SK-N-MC (cell line): Measurements from ENCODE around the gene ARNT2.

Experiments
- DNase-seq: peaks from one replicate; pipeline ENCODE4 v3.0.0-alpha.2; 2011; ENCODE audit warnings: low read depth, low spot score
- H3K27ac ChIP-seq: fragments of 200-600 bp; sonication (generic); 2 replicates; pipeline ENCODE4 v1.5.1; 2016; ENCODE audit warnings: mixed run types
- H3K36me3 ChIP-seq: fragments of 200-600 bp; sonication (generic); 2 replicates; pipeline ENCODE4 v1.6.1; 2017; ENCODE audit warnings: antibody characterized with exemption, low read length, mixed read lengths; ENCODE audit not compliant: insufficient read depth
- H3K4me3 ChIP-seq: fragments of 200-600 bp; sonication (generic); 2 replicates; pipeline ENCODE4 v1.5.1; 2016
- H3K9ac ChIP-seq: fragments of 200-600 bp; sonication (generic); 2 replicates; pipeline ENCODE4 v1.8.0; 2017; ENCODE audit warnings: mixed run types, mixed read lengths; ENCODE audit not compliant: insufficient read length
- H3K9me3 ChIP-seq: fragments of 200-600 bp; sonication (generic); 2 replicates; pipeline ENCODE4 v1.6.1; 2017; ENCODE audit warnings: low read depth, mild to moderate bottlenecking, antibody characterized with exemption, low read length, moderate library complexity, mixed read lengths
- EZH2 ChIP-seq: fragments of 200-600 bp; sonication (generic); IDR thresholded peaks from one replicate; pipeline ENCODE4 v1.6.1; 2017; ENCODE audit warnings: antibody characterized with exemption
- FOXP2 ChIP-seq: optimal IDR thresholded peaks from 2 replicates; pipeline ENCODE3; 2011; ENCODE audit warnings: mild to moderate bottlenecking, moderate library complexity; ENCODE audit not compliant: insufficient read depth; ENCODE audit errors: extremely low read length, control extremely low read depth
- POLR2AphosphoS5 ChIP-seq: IDR thresholded peaks from 2 replicates; pipeline ENCODE4 v1.6.1; 2012; ENCODE audit warnings: mild to moderate bottlenecking, low read depth, low read length, borderline replicate concordance

Gene ARNT2

DNA sequence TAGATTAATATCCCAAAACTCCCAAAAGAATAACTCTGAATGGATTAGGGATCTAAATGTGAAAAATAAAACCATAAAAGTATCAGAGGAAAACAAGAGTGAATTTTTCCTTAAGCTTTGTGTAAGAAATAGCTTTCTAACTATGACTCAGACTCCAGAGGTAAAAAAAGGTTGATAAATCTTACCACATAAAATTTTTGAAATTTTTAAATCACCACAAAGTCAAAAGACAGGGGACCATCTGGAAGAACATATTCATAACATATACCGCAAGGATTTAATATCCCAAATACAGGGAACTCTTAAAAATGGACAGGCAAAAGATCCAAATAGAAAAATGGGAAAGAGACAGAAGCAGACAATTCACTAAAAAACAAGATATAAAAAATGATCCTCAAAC is 145.0 kb downstream of the ARNT2 start:
- H3K9ac ChIP-seq, result no peak overlapping the region
- TF ChIP-seq EZH2, result no peak
- no peak for TF ChIP-seq FOXP2
- no peak for TF ChIP-seq POLR2AphosphoS5
- no peak overlapping the region for H3K4me3 ChIP-seq
- no peaks in the 10 kb centered on the region for H3K36me3 ChIP-seq
- no peak overlapping the region for H3K27ac ChIP-seq
- H3K9me3 ChIP-seq, result no peaks in the 10 kb centered on the region
- DNase-seq, result no peak

DNA sequence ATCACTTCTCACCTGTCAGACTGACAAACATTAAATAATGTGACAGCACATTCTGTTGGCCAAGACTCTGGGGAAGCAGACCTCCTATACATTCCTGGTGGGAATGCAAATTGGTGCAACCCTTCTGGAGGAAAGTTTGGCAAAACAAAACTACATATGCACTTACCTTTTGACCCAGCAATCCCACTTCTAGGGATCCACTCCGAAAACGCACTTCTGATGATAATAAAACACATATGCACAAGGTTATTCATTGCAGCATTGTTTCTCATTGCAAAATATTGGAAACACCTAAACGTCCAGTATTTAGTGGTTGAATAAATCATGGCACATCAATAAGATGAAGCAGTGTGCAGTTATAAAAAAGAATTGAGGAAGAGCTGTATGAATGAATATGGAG is 145.5 kb downstream of the ARNT2 start:
- TF ChIP-seq FOXP2 (no peak), POLR2AphosphoS5 (no peak), EZH2 (no peak)
- DNase-seq, result no peak
- H3K27ac ChIP-seq, result no peak overlapping the region

DNA sequence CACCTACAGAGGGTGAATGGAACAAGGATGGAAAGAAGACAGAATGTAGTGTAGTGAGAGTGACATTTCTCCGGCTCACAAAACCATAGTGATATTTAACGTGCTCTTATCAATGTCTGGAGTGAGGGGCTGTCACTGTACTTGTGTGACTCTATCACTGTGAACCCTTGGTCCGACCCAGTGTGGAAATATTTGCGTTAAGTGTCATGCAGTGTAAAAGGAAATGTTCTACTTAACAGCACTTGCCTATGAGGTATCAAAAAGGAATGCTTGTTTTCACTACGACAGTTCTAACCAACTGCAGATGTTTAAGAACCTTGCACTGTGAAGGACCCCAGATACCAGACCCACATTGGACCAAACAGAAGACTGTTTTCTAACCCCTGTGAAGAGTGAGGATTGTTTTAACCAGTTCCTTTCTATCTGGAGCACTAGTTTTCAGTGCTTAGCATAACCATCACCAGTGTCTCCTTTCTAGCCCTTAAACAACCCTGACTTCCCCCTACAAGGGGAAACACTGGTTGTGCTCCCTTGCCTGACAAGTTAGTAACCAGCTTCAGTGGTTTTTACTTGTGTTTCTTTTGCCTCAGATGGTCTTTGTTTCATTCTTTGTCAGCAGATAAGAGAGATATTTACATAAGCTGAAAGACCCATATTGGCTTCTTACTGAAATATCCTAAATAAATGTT is 146.2 kb downstream of the ARNT2 start:
- DNase-seq, result no peak
- TF ChIP-seq FOXP2 (no peak), EZH2 (no peak)
- no peak overlapping the region for H3K4me3 ChIP-seq
- H3K9me3 ChIP-seq, result no peaks in the 10 kb centered on the region
- H3K9ac ChIP-seq, result no peak overlapping the region
- no peaks in the 10 kb centered on the region for H3K36me3 ChIP-seq
- no peak overlapping the region for H3K27ac ChIP-seq

More for the DNA sequence above, 145.5 kb downstream of the ARNT2 start:
- Histone ChIP-seq H3K9ac (no peak overlapping the region), H3K9me3 (no peaks in the 10 kb centered on the region), H3K4me3 (no peak overlapping the region), H3K36me3 (no peaks in the 10 kb centered on the region)

DNA sequence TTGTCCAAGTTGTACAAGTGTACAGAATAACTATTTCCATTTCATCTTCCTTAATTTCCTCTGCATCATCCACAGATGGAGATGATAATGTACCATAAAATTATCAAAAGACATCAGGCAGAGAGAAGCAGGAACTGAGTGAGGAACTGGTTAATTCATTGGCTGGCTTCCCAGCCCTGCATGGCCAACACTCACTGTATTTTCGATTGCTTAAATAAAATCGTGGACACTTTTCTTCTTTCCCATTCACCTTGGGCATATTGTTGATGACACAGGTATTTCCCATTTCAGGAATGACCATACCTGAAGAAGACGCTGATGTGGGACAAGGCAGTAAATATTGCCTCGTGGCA is 146.7 kb downstream of the ARNT2 start:
- Histone ChIP-seq H3K4me3 (no peak overlapping the region), H3K36me3 (no peaks in the 10 kb centered on the region), H3K9me3 (no peaks in the 10 kb centered on the region), H3K9ac (no peak overlapping the region), H3K27ac (no peak overlapping the region)
- TF ChIP-seq POLR2AphosphoS5 (no peak), FOXP2 (no peak), EZH2 (no peak)
- no peak for DNase-seq

DNA sequence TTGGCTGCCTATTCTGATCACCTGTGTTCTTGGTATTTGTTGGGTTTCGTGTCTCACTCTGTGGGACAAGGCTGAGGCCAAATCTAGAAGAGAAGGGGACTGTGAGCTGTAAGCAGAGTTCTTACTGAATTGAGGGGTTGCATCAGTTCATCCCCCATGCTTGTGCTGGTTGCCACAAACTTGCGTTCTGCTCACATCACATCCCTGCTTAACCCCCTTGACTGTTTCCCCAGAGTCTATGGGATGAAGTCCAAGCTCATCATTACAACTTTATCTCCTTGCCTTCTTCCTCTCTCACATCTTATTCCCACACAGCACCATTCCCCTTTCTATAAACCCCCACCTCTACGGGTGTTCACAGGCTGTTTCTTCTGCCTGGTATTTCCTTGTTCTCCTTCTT is 147.2 kb downstream of the ARNT2 start:
- TF ChIP-seq FOXP2, result no peak
- no peak for TF ChIP-seq EZH2
- no peak for TF ChIP-seq POLR2AphosphoS5
- no peak overlapping the region for H3K4me3 ChIP-seq
- no peak overlapping the region for H3K9ac ChIP-seq

DNA sequence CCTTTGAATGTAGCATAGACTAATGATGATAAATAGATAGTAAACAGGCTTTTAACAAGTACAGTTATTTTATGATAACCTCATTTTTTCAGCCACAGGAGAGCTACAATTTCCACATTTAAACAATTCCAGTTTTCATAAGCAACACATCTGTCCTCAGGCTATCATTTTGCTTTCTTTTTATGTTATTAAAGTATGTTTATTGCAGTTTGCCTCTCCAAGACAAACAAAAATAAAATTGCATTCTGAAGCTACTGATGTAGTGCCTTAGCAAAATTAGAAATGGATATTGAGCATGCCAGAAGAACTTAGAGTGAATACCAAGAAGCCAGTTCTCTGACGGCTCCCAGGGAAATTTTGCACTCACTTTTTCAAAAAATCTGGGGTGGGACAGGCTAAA is 150.4 kb downstream of the ARNT2 start:
- H3K36me3 ChIP-seq, result no peaks in the 10 kb centered on the region
- no peak for TF ChIP-seq FOXP2
- TF ChIP-seq EZH2, result no peak
- no peak for TF ChIP-seq POLR2AphosphoS5
- DNase-seq, result no peak
- no peak overlapping the region for H3K9ac ChIP-seq
- H3K4me3 ChIP-seq, result no peak overlapping the region
- H3K9me3 ChIP-seq, result no peaks in the 10 kb centered on the region
- H3K27ac ChIP-seq, result no peak overlapping the region

More for the DNA sequence above, 147.2 kb downstream of the ARNT2 start:
- no peak overlapping the region for H3K27ac ChIP-seq
- no peaks in the 10 kb centered on the region for H3K9me3 ChIP-seq
- DNase-seq, result no peak
- H3K36me3 ChIP-seq, result no peaks in the 10 kb centered on the region

DNA sequence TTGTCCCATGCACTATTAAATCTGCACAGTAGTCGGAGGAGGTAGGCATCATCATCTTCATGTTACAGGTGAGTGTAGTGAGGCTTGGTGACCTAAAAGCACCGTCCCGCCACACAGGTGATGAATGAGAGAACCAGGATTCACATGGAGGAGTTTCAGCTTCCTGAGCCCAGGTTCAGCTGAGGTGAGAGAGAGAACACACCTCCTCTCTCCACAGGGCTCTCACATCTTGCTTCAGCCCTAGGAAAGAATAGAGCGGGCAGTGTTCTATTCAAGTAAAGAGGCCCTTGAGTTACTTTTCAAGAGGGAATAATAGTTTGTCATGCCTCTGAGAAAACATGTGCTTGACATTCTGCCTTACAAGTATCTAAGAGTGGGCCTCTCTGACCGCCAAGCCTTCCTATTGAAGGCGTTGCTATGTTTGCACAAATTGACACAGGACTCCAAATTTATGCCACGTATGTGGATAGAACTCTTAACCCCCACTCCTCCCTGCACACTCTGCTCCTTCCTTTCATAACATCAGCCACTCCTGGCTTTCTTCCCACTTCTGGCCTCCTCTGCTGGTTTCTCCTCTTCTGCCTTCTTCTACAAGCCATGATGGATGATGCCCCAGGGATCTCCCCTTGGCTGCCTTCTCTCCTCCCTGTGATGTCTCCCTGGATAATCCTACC is 152.6 kb downstream of the ARNT2 start:
- H3K4me3 ChIP-seq, result no peak overlapping the region
- H3K36me3 ChIP-seq, result no peaks in the 10 kb centered on the region
- no peak overlapping the region for H3K27ac ChIP-seq
- H3K9me3 ChIP-seq, result no peaks in the 10 kb centered on the region
- DNase-seq, result no peak
- TF ChIP-seq POLR2AphosphoS5 (no peak), EZH2 (no peak), FOXP2 (no peak)
- H3K9ac ChIP-seq, result no peak overlapping the region

DNA sequence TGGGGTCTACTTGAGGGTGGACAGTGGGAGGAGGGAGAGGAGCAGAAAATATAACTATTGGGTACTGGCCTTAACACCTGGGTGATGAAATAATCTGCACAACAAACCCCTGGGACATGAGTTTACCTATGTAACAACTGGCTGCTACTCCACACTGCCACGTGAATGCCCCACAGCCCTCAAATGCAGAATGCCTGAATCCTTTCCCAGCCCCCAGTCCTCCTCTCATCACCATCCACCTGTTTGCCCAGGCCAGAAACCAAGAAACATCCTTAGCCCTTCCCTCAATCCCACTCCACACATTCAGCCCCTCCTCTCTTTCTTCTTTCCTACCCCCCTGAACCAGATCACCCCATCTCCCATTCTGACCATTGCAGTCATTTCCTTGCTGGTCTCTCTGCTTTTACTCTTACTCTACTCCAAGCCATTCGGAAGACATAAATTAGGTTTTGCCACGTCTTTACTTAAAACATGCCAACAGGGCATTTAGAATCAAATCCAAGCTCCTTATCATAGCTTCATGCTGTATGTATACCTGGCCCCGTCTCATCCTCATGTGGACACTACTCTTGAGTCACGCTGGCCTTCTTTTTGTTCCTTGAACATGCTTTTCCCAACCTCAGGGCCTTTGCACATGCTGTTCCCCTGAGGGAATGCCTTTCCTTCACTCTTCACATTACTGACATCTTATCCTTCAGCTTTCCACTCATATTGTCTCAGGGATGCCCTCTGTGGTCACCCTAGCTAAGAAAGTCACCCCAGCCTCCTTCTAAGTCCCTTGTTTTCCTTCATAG is 153.5 kb downstream of the ARNT2 start:
- Histone ChIP-seq H3K9ac (no peak overlapping the region), H3K36me3 (no peaks in the 10 kb centered on the region), H3K27ac (no peak overlapping the region), H3K4me3 (no peak overlapping the region), H3K9me3 (no peaks in the 10 kb centered on the region)
- TF ChIP-seq EZH2 (no peak), FOXP2 (no peak), POLR2AphosphoS5 (no peak)
- no peak for DNase-seq
